Tibial nerve (tissue), 3 donors: ENCODE data around the gene CEBPA.

Experiments
- POLR2A ChIP-seq, 2 donors: fragments of 450-650 bp; IDR thresholded peaks; one replicate each; pipeline ENCODE4 v1.6.1; 2017; ENCODE audit warnings: antibody characterized with exemption in 2 of 2, mild to moderate bottlenecking in 2 of 2, moderate library complexity in 2 of 2
- TF ChIP-seq, protein P1 (sequence below), 5 experiments: fragments of 200-600 bp in 3 of 5; fragments of 450-650 bp in 2 of 5; sonication (generic) in 3 of 5; IDR thresholded peaks; one replicate each; pipeline ENCODE4 v1.5.1; 2016 to 2019; ENCODE audit warnings: antibody characterized with exemption in 5 of 5, mild to moderate bottlenecking in 3 of 5, moderate library complexity in 2 of 5

DNA sequence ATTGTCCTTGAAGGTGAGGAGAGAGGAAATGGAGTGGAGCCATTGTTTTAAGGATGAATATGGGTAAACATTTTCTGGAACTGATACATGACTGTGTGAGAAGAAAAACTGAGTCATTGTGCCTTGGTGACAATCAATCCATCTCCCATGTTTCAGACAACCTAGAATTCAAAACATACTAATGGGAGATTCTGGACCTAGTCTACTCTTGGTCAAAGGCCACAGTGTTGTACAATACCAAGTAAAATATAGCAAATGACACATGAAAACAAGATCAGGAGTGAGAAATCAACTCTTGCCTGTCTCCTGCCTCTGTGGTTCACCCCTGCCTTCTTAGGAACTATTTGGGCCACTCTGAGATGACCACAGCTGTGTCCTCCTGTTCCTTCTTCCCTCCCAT is 13.1 kb downstream of the CEBPA start:
- TF ChIP-seq, protein P1, sequence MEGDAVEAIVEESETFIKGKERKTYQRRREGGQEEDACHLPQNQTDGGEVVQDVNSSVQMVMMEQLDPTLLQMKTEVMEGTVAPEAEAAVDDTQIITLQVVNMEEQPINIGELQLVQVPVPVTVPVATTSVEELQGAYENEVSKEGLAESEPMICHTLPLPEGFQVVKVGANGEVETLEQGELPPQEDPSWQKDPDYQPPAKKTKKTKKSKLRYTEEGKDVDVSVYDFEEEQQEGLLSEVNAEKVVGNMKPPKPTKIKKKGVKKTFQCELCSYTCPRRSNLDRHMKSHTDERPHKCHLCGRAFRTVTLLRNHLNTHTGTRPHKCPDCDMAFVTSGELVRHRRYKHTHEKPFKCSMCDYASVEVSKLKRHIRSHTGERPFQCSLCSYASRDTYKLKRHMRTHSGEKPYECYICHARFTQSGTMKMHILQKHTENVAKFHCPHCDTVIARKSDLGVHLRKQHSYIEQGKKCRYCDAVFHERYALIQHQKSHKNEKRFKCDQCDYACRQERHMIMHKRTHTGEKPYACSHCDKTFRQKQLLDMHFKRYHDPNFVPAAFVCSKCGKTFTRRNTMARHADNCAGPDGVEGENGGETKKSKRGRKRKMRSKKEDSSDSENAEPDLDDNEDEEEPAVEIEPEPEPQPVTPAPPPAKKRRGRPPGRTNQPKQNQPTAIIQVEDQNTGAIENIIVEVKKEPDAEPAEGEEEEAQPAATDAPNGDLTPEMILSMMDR (IDR thresholded peaks at IDR 0.05): no peak
- no peak for TF ChIP-seq POLR2A (IDR thresholded peaks at IDR 0.05)
